H1 (cell line): ENCODE data around the gene SNX2. TPM values are rescaled to one million over a fixed set of nuclear protein-coding genes. Genes with fewer than 3 reads are reported as not detected.

ENCODE experiments used
- CTCF ChIA-PET: fragments of 300-600 bp; sonication (Branson Sonifier 250); formaldehyde crosslinking; loops from one replicate; lab custom pipeline; 2021; ENCODE audit not compliant: partially characterized antibody; lab: Charles Lee
- POLR2A ChIA-PET: fragments of 300-600 bp; sonication (Branson Sonifier 250); formaldehyde crosslinking; loops from one replicate; lab custom pipeline; 2021; ENCODE audit warnings: inconsistent platforms; ENCODE audit not compliant: partially characterized antibody; lab: Charles Lee
- DNase-seq, 2 experiments: peaks; one replicate each; pipeline versions ENCODE4 v3.0.0 to v3.0.0-alpha.2; 2010 to 2022; ENCODE audit warnings: low spot score in 2 of 2, low read depth in 1 of 2, mixed read lengths in 1 of 2
- FAIRE-seq: peaks from 2 replicates; lab custom pipeline; 2011; peaks lifted over from hg19 to GRCh38; lab: Jason Lieb, UNC
- H2AFZ ChIP-seq: 2 replicates; pipeline ENCODE4 v1.8.1; 2012; ENCODE audit warnings: low read length, inconsistent platforms
- H2AK5ac ChIP-seq: 2 replicates; pipeline ENCODE4 v1.6.1; 2013; ENCODE audit warnings: low read depth, low read length
- H2BK120ac ChIP-seq: replicated peaks from 2 replicates; pipeline ENCODE3; 2013; ENCODE audit warnings: low read depth, low read length, inconsistent platforms
- H2BK12ac ChIP-seq: 2 replicates; pipeline ENCODE4 v1.6.1; 2013; ENCODE audit warnings: low read depth, low read length
- H2BK15ac ChIP-seq: 2 replicates; pipeline ENCODE4 v1.6.1; 2013; ENCODE audit warnings: low read length
- H2BK20ac ChIP-seq: 2 replicates; pipeline ENCODE4 v1.6.1; 2013; ENCODE audit warnings: low read length
- H2BK5ac ChIP-seq: 2 replicates; pipeline ENCODE4 v1.6.1; 2013; ENCODE audit warnings: low read depth, low read length
- H3K14ac ChIP-seq: 2 replicates; pipeline ENCODE4 v1.6.1; 2013; ENCODE audit warnings: inconsistent platforms; ENCODE audit not compliant: insufficient read length
- H3K18ac ChIP-seq: 2 replicates; pipeline ENCODE4 v1.6.1; 2013; ENCODE audit warnings: low read length; ENCODE audit errors: extremely low read depth
- H3K23ac ChIP-seq: 2 replicates; pipeline ENCODE4 v1.6.1; 2013; ENCODE audit warnings: inconsistent platforms; ENCODE audit not compliant: insufficient read length
- H3K23me2 ChIP-seq: 2 replicates; pipeline ENCODE4 v1.6.1; 2013; ENCODE audit warnings: low read depth, low read length
- H3K27ac ChIP-seq: 2 replicates; pipeline ENCODE4 v1.6.1; 2011; ENCODE audit warnings: low read depth, low read length, inconsistent platforms
- H3K27me3 ChIP-seq, 4 experiments: replicated peaks in 1 of 4; 1 replicate in 1 of 4; 2 replicates in 3 of 4; pipeline versions ENCODE4 v1.6.1 to v1.8.1; 2011 to 2013; ENCODE audit warnings: low read length in 3 of 4, mild to moderate bottlenecking in 3 of 4, inconsistent platforms in 2 of 4, mixed read lengths in 2 of 4, moderate library complexity in 1 of 4; ENCODE audit not compliant: control insufficient read depth in 3 of 4, insufficient read depth in 3 of 4; ENCODE audit errors: extremely low read depth in 1 of 4
- H3K36me3 ChIP-seq, 4 experiments: 2 replicates each; pipeline versions ENCODE4 v1.6.1 to v1.8.1; 2011 to 2013; ENCODE audit warnings: mild to moderate bottlenecking in 4 of 4, low read length in 3 of 4, moderate library complexity in 2 of 4, control low read depth in 1 of 4, inconsistent platforms in 1 of 4; ENCODE audit not compliant: insufficient read depth in 4 of 4, control insufficient read depth in 2 of 4
- H3K4ac ChIP-seq: replicated peaks from 2 replicates; pipeline ENCODE3; 2013; ENCODE audit warnings: low read length, low read depth, mixed read lengths, inconsistent platforms; ENCODE audit not compliant: insufficient read length
- H3K4me1 ChIP-seq, 4 experiments: replicated peaks in 1 of 4; 1 replicate in 1 of 4; 2 replicates in 3 of 4; pipeline versions ENCODE4 v1.6.1 to v1.8.1; 2011 to 2013; ENCODE audit warnings: low read length in 3 of 4, inconsistent platforms in 2 of 4, mixed read lengths in 1 of 4; ENCODE audit not compliant: insufficient read depth in 4 of 4, control insufficient read depth in 3 of 4
- H3K4me2 ChIP-seq, 2 experiments: 2 replicates each; pipeline versions ENCODE4 v1.6.1 to v1.8.1; 2011 to 2013; ENCODE audit warnings: low read depth in 2 of 2, low read length in 2 of 2, control low read depth in 1 of 2, inconsistent platforms in 1 of 2, mild to moderate bottlenecking in 1 of 2; ENCODE audit not compliant: insufficient read depth in 1 of 2
- H3K4me3 ChIP-seq, 4 experiments: fragments of 200-600, 300-600 bp in 1 of 4; sonication (generic), shearing (Covaris generic), sonication (Bioruptor Twin) in 1 of 4; 2 replicates each; pipeline versions ENCODE4 v1.5.1 to v1.8.1; 2011 to 2016; ENCODE audit warnings: low read length in 4 of 4, low read depth in 3 of 4, control low read depth in 2 of 4, inconsistent platforms in 2 of 4, mild to moderate bottlenecking in 2 of 4, mixed read lengths in 1 of 4, moderate library complexity in 1 of 4; ENCODE audit not compliant: insufficient read depth in 2 of 4; ENCODE audit errors: extremely low read depth in 1 of 4
- H3K56ac ChIP-seq: replicated peaks from 2 replicates; pipeline ENCODE3; 2013; ENCODE audit warnings: low read depth, mild to moderate bottlenecking, mixed read lengths, low read length, inconsistent platforms; ENCODE audit not compliant: insufficient read length
- H3K79me1 ChIP-seq: 2 replicates; pipeline ENCODE4 v1.6.1; 2013; ENCODE audit warnings: low read depth, low read length, control low read depth
- H3K79me2 ChIP-seq, 2 experiments: 2 replicates each; pipeline versions ENCODE4 v1.6.1 to v1.8.1; 2012 to 2013; ENCODE audit warnings: low read length in 2 of 2, mild to moderate bottlenecking in 2 of 2, inconsistent platforms in 1 of 2; ENCODE audit not compliant: insufficient read depth in 2 of 2, control insufficient read depth in 1 of 2
- H3K9ac ChIP-seq, 4 experiments: replicated peaks in 1 of 4; 1 replicate in 1 of 4; 2 replicates in 3 of 4; pipeline versions ENCODE4 v1.6.1 to v1.8.1; 2011 to 2013; ENCODE audit warnings: low read depth in 3 of 4, low read length in 3 of 4, control low read depth in 2 of 4, mild to moderate bottlenecking in 2 of 4, moderate library complexity in 2 of 4, inconsistent platforms in 1 of 4; ENCODE audit errors: extremely low read depth in 1 of 4
- H3K9me3 ChIP-seq, 2 experiments: 2 replicates each; pipeline versions ENCODE4 v1.6.1 to v1.8.1; 2012 to 2013; ENCODE audit warnings: mild to moderate bottlenecking in 2 of 2, moderate library complexity in 2 of 2, control low read depth in 1 of 2, inconsistent platforms in 1 of 2, low read depth in 1 of 2, low read length in 1 of 2, mixed read lengths in 1 of 2; ENCODE audit not compliant: insufficient read depth in 2 of 2
- H4K20me1 ChIP-seq, 2 experiments: replicated peaks in 1 of 2; 2 replicates each; pipeline versions ENCODE3 to v1.8.1; 2011 to 2013; ENCODE audit warnings: inconsistent platforms in 2 of 2, low read length in 2 of 2, mild to moderate bottlenecking in 1 of 2; ENCODE audit not compliant: insufficient read depth in 2 of 2, control insufficient read depth in 1 of 2
- H4K5ac ChIP-seq: 2 replicates; pipeline ENCODE4 v1.6.1; 2013; ENCODE audit warnings: low read length, low read depth, mixed read lengths, inconsistent platforms; ENCODE audit not compliant: insufficient read length
- H4K8ac ChIP-seq: 2 replicates; pipeline ENCODE4 v1.8.0; 2013; ENCODE audit warnings: mild to moderate bottlenecking, moderate library complexity, low read length, inconsistent platforms; ENCODE audit not compliant: insufficient read depth; ENCODE audit errors: extremely low read depth
- H4K91ac ChIP-seq: replicated peaks from 2 replicates; pipeline ENCODE3; 2013; ENCODE audit warnings: low read length, mixed read lengths, inconsistent platforms; ENCODE audit not compliant: insufficient read length
- NANOG ChIP-seq: IDR thresholded peaks from 2 replicates; pipeline ENCODE4 v1.6.1; 2011; ENCODE audit warnings: low read length, low read depth, mild to moderate bottlenecking, inconsistent platforms; ENCODE audit not compliant: insufficient read depth, poor library complexity, severe bottlenecking
- SIN3A ChIP-seq, 2 experiments: IDR thresholded peaks in 1 of 2; conservative IDR thresholded peaks in 1 of 2; 2 replicates each; pipeline ENCODE4 v1.6.1; 2011 to 2012; ENCODE audit warnings: low read length in 2 of 2, improper control_type of control experiment in 1 of 2, low read depth in 1 of 2, mild to moderate bottlenecking in 1 of 2
- YY1 ChIP-seq: IDR thresholded peaks from 2 replicates; pipeline ENCODE4 v1.6.1; 2011; ENCODE audit warnings: low read depth, mild to moderate bottlenecking, low read length
- WGBS, 2 experiments: shearing (Covaris generic) in 1 of 2; methylation state at CpG; one replicate each; pipeline versions ENCODE4 v1.1.6 to v1.1.7; 2013 to 2015; ENCODE audit warnings: low lambda C conversion rate in 2 of 2, mixed read lengths in 2 of 2, inconsistent platforms in 1 of 2, low coverage in 1 of 2, missing lambda C conversion rate in 1 of 2; ENCODE audit not compliant: insufficient replicate concordance in 2 of 2, insufficient coverage in 1 of 2, insufficient read length in 1 of 2; ENCODE audit errors: extremely low coverage in 1 of 2, missing lambda C conversion rate in 1 of 2; 5-methylcytosine and 5-hydroxymethylcytosine counted together
- polyA plus RNA-seq, 7 experiments: library from polyadenylated mRNA; depleted of rRNA in 3 of 7; stranded (reverse) in 5 of 7; unstranded in 2 of 7; fragments of >200 nt in 5 of 7; fragments of 200-250 nt in 2 of 7; gene quantifications; 1 replicate in 5 of 7; 2 replicates in 1 of 7; 4 replicates in 1 of 7; pipeline versions ENCODE4 v1.2.1 to v1.2.3, GENCODE V29; 2011 to 2013; ENCODE audit warnings: missing spikeins in 2 of 7, mixed read lengths in 2 of 7
- total RNA-seq: library from RNA; stranded (reverse); fragmentation: NEBNext Ultra II Directional; extraction: Animal tissue kit (Norgen Biotek cat#: 25700); gene quantifications from 2 replicates; pipeline ENCODE4 v1.2.1, GENCODE V29; 2021

Gene SNX2
- total and polyA plus RNA-seq, 2 of the 8 experiments (the other 6 are each of a cell fraction or from before 2014, with no cell fraction given), result 51.0 to 61.2 TPM

GRCh38 chr5:122844910-122845228, 70.0 kb downstream of the SNX2 start:
- H3K27ac ChIP-seq, result no peak overlapping the region
- CTCF ChIA-PET, result interaction anchor here (1.5 kb wide), 1 partner anchor 241 kb away, joined by 4 read pairs; no protein-coding TSS in a partner anchor
- no peak overlapping the region for H2AK5ac ChIP-seq
- H3K23ac ChIP-seq, result no peak overlapping the region
- peak overlapping the region; percentile 49 to 77 (median 72) for H3K9ac ChIP-seq
- POLR2A ChIA-PET, result interaction anchor here (0.7 to 1.6 kb wide), 11 partner anchors 13 to 260 kb away, joined by 3 read pairs; no protein-coding TSS in a partner anchor
- H2BK15ac ChIP-seq, result no peak overlapping the region
- H3K79me1 ChIP-seq, result no peaks in the 10 kb centered on the region
- no peak overlapping the region for H2BK120ac ChIP-seq
- H2AFZ ChIP-seq, result peak overlapping the region; percentile 93
- no peak overlapping the region for H2BK20ac ChIP-seq
- H3K27me3 ChIP-seq, result peaks cover 0 to 6% (median 5%) of the 10 kb centered on the region in 4 experiments; a peak in 4 of 7 replicates
- no peak overlapping the region for H3K56ac ChIP-seq
- 0 out of 2 replicates have a peak overlapping the region, but pooled peaks have one; percentile 22 for H2BK5ac ChIP-seq
- H4K91ac ChIP-seq, result no peak overlapping the region
- 8% methylated on average over 16 of the region's 16 CpGs; no CpG with 5 or more reads in 1 of the 2 experiments for WGBS, 2 experiments
- no peak overlapping the region for H3K4ac ChIP-seq
- H3K23me2 ChIP-seq, result peaks cover 4% of the 10 kb centered on the region
- H3K4me2 ChIP-seq, result peak overlapping the region; percentile 72 to 83
- no peak overlapping the region for H4K5ac ChIP-seq
- peaks cover 0 to 4% of the 10 kb centered on the region in 2 experiments; a peak in 1 of 4 replicates for H3K79me2 ChIP-seq
- peaks cover 0 to 10% (median 3%) of the 10 kb centered on the region in 4 experiments; a peak in 4 of 7 replicates for H3K4me1 ChIP-seq
- H4K20me1 ChIP-seq, result no peaks in the 10 kb centered on the region
- H3K36me3 ChIP-seq, result no peaks in the 10 kb centered on the region
- H3K9me3 ChIP-seq, result no peaks in the 10 kb centered on the region
- peak overlapping the region; percentile 62 for H3K18ac ChIP-seq
- no peak overlapping the region for H2BK12ac ChIP-seq
- no peak overlapping the region for H3K14ac ChIP-seq
- H4K8ac ChIP-seq, result no peak overlapping the region
- DNase-seq, result no peak
- H3K4me3 ChIP-seq, result peak overlapping the region; percentile 67 to 83 (median 71)
- no peak for TF ChIP-seq NANOG
- 0 out of 2 replicates have a peak, but pooled peaks have one; percentile 18 for TF ChIP-seq YY1
- peak in 1 of 2 experiments; percentile 5; a peak in 1 of 4 replicates for TF ChIP-seq SIN3A (conservative IDR thresholded peaks at IDR 0.05 in 1 of 2, IDR thresholded peaks at IDR 0.05 in 1 of 2; ENCODE audit: low read depth in 1 of 2, low read length in 2 of 2)
- FAIRE-seq, result no peak
